Left lung (tissue), 10 donors: ENCODE data around the gene OR10A3. TPM values are rescaled to one million over a fixed set of nuclear protein-coding genes. Genes with fewer than 3 reads are reported as not detected.

Experiments
- ATAC-seq: fragments of 200-7000 bp; cut with Tn5 transposase; one replicate; pipeline ENCODE4 v1.9.1; 2020; ENCODE audit warnings: moderate library complexity
- DNase-seq, 4 donors: peaks; one replicate each; pipeline ENCODE4 v3.0.0-alpha.2; 2013 to 2020
- H3K27ac ChIP-seq, 2 donors: fragments of 200-600 bp; sonication (generic) in 1 of 2; one replicate each; pipeline versions ENCODE4 v1.5.0 to v1.8.0; 2020 to 2021
- H3K27me3 ChIP-seq, 2 donors: fragments of 200-600 bp; sonication (generic) in 1 of 2; one replicate each; pipeline versions ENCODE4 v1.5.0 to v1.8.0; 2020 to 2021
- H3K36me3 ChIP-seq, 2 donors: fragments of 200-600 bp; sonication (generic) in 1 of 2; one replicate each; pipeline versions ENCODE4 v1.5.0 to v1.8.0; 2020 to 2021
- H3K4me1 ChIP-seq, 2 donors: fragments of 200-600 bp; one replicate each; pipeline ENCODE4 v1.8.0; 2021
- H3K4me3 ChIP-seq, 2 donors: fragments of 200-600 bp; sonication (generic) in 1 of 2; one replicate each; pipeline versions ENCODE4 v1.5.0 to v1.8.0; 2020 to 2021; ENCODE audit warnings: mild to moderate bottlenecking in 1 of 2
- H3K9me3 ChIP-seq, 2 donors: fragments of 200-600 bp; sonication (generic) in 1 of 2; one replicate each; pipeline versions ENCODE4 v1.5.0 to v1.8.0; 2020 to 2021
- CTCF ChIP-seq, 2 donors: fragments of 200-600 bp; sonication (generic) in 1 of 2; IDR thresholded peaks; one replicate each; pipeline versions ENCODE4 v1.5.0 to v1.8.0; 2021; ENCODE audit warnings: antibody characterized with exemption in 2 of 2
- intact Hi-C, 2 donors: fragments of 100-400 bp; cut with DNase I; formaldehyde crosslinking; loops; one replicate each; pipeline versions ENCODE4 v1.11.2 to v1.14.2; 2022
- polyA plus RNA-seq, 6 donors: library from polyadenylated mRNA; unstranded; fragments of 120-200 nt; gene quantifications; one replicate each; pipeline ENCODE4 v1.2.1, GENCODE V29; 2013; ENCODE audit not compliant: insufficient read length in 6 of 6
- total RNA-seq, 2 donors: library from RNA; stranded (reverse); fragmentation: NEBNext Ultra II Directional; extraction: Animal tissue kit (Norgen Biotek cat#: 25700); gene quantifications; one replicate each; pipeline ENCODE4 v1.2.1, GENCODE V29; 2021
- donor health status: DM: no; HTN: yes; CAD: no.
- donor health status: DM: no; HTN: no; CAD: no.

The OR10A3 gene
- total and polyA plus RNA-seq, 8 donors = 0.04 to 0.13 (median 0.06) TPM; not detected in 4

GRCh38 chr11:7969756-7970646 lies 28.5 kb upstream of the OR10A3 start:
- no peaks in the 10 kb centered on the region for H3K4me1 ChIP-seq
- intact Hi-C loops = no loop called here
- H3K4me3 ChIP-seq = no peak overlapping the region
- no peak for ATAC-seq
- no peaks in the 10 kb centered on the region for H3K27me3 ChIP-seq
- no peaks in the 10 kb centered on the region for H3K9me3 ChIP-seq
- H3K27ac ChIP-seq = no peak overlapping the region
- DNase-seq = no peak
- H3K36me3 ChIP-seq = no peaks in the 10 kb centered on the region
- no peak for TF ChIP-seq CTCF (IDR thresholded peaks at IDR 0.05)

GRCh38 chr11:7968686-7969085 lies 27.2 kb upstream of the OR10A3 start:
- H3K9me3 ChIP-seq = no peaks in the 10 kb centered on the region
- H3K4me3 ChIP-seq = no peak overlapping the region
- ATAC-seq (no peak), DNase-seq (no peak)
- no peaks in the 10 kb centered on the region for H3K36me3 ChIP-seq
- no peak for TF ChIP-seq CTCF (IDR thresholded peaks at IDR 0.05)
- intact Hi-C loops = no loop called here
- no peak overlapping the region for H3K27ac ChIP-seq
- no peaks in the 10 kb centered on the region for H3K27me3 ChIP-seq
- H3K4me1 ChIP-seq = no peaks in the 10 kb centered on the region

GRCh38 chr11:7967826-7968225 lies 26.3 kb upstream of the OR10A3 start:
- DNase-seq (no peak), ATAC-seq (no peak)
- Histone ChIP-seq H3K4me1 (no peaks in the 10 kb centered on the region), H3K27ac (no peak overlapping the region), H3K9me3 (no peaks in the 10 kb centered on the region), H3K4me3 (no peak overlapping the region), H3K36me3 (no peaks in the 10 kb centered on the region), H3K27me3 (no peaks in the 10 kb centered on the region)
- TF ChIP-seq CTCF (IDR thresholded peaks at IDR 0.05) = no peak
- intact Hi-C loops = no loop called here

GRCh38 chr11:7967097-7967496 lies 25.6 kb upstream of the OR10A3 start:
- TF ChIP-seq CTCF (IDR thresholded peaks at IDR 0.05) = no peak
- Histone ChIP-seq H3K36me3 (no peaks in the 10 kb centered on the region), H3K27me3 (no peaks in the 10 kb centered on the region), H3K4me1 (no peaks in the 10 kb centered on the region), H3K27ac (no peak overlapping the region), H3K9me3 (no peaks in the 10 kb centered on the region), H3K4me3 (no peak overlapping the region)
- intact Hi-C loops = no loop called here
- DNase-seq (no peak), ATAC-seq (no peak)

GRCh38 chr11:7965386-7965785 lies 23.9 kb upstream of the OR10A3 start, which contains the start of gene NLRP10:
TSS of gene NLRP10 (minus strand) at chr11:7965447. CDS start at chr11:7963495, 1,952 bp downstream.
- Histone ChIP-seq H3K36me3 (no peaks in the 10 kb centered on the region), H3K4me1 (no peaks in the 10 kb centered on the region), H3K27ac (no peak within 1 kb of the TSS), H3K4me3 (no peak within 1 kb of the TSS), H3K9me3 (no peaks in the 10 kb centered on the region), H3K27me3 (peaks cover 0 to 4% of the 10 kb centered on the region in 2 donors)
- TF ChIP-seq CTCF (IDR thresholded peaks at IDR 0.05) = no peak
- ATAC-seq (no peak), DNase-seq (no peak)
- intact Hi-C loops = no loop called here
